RCC 7860 (cell line): Measurements from ENCODE around the gene TCF7L2.
A peak's percentile ranks its signal among the peaks of the same experiment; 100 is the strongest.

Source experiments
- DNase-seq: peaks from one replicate; pipeline ENCODE4 v3.0.0-alpha.2; 2015; ENCODE audit warnings: low spot score
- FAIRE-seq: peaks from 2 replicates; lab custom pipeline; 2012; peaks lifted over from hg19 to GRCh38; lab: Jason Lieb, UNC

The TCF7L2 gene

DNA sequence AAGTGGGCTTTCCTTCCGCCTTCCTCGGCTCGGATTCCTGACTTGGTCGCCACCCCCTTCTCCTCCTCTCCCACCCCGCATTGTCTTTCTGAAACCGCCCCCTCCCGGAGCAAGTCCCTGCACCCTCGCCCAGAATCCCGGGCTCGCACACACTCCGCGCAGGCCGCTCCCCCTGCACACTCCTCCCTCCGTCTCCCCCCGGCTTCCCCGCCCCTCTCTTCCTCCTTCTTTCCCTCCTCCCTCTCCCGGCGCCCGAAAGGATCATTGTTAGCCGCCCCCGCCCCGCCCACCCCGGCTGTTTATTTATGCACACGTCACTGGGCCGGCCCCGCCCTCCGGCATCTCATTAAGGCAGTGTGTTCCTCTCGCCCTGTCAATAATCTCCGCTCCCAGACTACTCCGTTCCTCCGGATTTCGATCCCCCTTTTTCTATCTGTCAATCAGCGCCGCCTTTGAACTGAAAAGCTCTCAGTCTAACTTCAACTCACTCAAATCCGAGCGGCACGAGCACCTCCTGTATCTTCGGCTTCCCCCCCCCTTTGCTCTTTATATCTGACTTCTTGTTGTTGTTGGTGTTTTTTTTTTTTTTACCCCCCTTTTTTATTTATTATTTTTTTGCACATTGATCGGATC, at the start of gene TCF7L2:
Gene TCF7L2 (plus strand): TSS at position 373 of the 633 bp plus-strand sequence. CDS start 510 bp downstream, outside the sequence.
- FAIRE-seq (peak; percentile 34), DNase-seq (peak; percentile 91)

DNA sequence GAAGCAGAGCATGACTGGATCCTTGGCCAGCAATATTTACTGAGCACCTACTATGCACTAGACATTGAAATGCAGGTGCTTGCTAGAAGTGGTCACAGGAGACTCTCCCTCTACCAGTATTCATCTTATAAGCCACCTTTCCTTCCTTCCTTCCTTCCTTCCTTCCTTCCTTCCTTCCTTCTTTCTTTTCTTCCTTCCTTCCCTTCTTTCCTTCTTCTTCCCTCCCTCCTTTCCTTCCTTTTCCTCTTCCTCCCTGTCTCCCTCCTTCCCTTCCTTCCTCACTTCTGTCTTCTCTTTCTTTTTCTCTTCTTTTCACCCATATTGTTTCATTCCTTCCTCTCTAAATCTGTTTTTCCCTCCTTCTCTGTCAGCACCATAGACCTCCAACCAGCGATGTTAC, 47.3 kb upstream of the TCF7L2 start:
- DNase-seq (no peak), FAIRE-seq (no peak)

DNA sequence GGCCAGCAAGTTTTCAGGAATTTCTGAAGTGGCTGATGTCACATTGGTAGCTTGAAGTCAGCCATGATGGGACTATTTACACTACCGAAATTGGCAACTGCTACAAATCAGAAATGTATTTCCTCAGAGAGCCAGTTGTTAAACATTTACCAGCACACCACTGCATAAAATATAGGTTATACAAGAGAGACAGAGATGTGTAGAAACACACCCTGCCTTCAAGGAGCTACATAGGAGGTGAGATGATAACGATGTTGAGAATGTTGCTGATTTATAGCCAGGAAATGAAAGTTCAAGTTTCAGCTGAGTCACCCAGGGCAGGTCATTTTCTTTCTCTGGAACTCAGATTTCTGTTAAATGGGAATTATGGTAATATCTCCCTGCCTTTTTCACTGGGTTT, 46.0 kb upstream of the TCF7L2 start:
- DNase-seq = peak; percentile 94
- peak; percentile 84 for FAIRE-seq

DNA sequence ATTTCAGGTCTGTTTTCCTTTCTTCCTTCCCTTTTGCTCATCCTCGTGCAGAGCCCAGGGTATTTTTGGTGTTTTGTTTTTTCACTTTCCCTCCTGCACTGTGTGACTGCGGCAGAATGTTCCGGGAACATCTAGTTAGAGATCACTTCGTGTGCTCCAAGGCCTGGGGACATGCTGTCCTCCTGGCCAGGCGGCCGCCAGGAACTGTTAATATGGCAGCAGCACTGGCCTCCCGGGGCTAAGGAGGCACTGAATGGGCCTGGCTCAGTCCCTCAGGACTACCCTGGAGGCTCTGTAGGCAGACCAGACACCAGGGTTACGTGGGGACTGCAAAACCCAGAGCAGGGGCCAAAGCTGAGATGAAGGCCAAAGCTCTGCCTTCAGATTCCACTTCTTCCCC, 43.1 kb upstream of the TCF7L2 start:
- FAIRE-seq (no peak), DNase-seq (no peak)

GRCh38 chr10:112907893-112908292, 42.2 kb upstream of the TCF7L2 start:
- DNase-seq (peak; percentile 42), FAIRE-seq (no peak)

DNA sequence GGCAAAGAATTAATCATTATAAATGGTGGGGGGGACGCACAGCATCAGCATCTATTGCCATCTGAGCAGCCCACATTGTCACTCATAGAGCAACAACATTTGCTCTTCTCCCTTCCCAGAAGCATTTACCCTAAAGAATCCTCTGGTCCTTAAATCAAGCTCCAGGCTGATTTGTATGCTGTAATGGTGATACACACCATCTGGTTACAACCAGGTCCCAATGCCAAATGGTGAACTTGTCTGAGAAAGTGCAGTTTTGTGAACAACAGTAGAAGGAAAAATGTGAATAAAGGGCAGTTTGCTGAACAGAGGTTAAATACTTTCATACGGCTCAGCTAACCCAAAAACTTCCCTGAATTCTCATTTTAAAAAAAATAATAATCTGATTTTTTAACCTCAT, 38.8 kb upstream of the TCF7L2 start:
- FAIRE-seq (no peak), DNase-seq (no peak)

- DNase-seq (no peak), FAIRE-seq (no peak)
Measured at GRCh38 chr10:112912410-112912928, 37.6 kb upstream of the TCF7L2 start.

- no peak for DNase-seq
- FAIRE-seq = no peak
Measured at GRCh38 chr10:112913255-112913654, 36.8 kb upstream of the TCF7L2 start.

- FAIRE-seq (no peak), DNase-seq (no peak)
Measured at GRCh38 chr10:112913661-112914287, 36.3 kb upstream of the TCF7L2 start.

DNA sequence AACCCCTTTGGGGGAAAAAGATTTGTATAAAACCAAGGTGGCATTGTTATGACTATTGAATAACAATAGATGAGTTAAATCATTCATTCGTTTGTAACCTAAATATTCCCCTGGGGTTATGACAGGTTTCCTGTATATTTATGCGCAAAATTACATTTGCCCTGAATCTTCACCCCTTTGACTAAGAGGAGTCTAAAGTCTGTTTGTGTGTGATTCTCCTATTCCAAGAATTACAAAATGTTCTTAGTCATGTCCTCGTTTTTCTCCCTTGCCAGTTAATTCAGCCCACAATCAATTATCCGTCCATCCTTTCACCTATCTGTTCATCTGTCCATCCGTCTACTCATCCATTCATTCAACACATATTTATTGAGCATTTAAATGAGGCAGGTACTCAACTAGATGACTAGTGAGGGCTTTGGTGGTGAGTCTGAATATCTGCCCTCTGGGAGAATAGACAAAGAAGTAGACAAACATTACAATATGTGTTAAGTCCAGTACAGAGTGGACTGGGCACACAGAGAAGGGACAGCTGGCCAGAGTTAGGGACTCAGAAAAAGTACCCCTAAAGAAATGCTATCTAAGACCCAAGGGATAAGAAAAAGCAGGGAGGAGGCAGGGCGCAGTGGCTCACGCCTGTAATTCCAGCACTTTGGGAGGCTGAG, 35.6 kb upstream of the TCF7L2 start:
- DNase-seq = no peak

DNA sequence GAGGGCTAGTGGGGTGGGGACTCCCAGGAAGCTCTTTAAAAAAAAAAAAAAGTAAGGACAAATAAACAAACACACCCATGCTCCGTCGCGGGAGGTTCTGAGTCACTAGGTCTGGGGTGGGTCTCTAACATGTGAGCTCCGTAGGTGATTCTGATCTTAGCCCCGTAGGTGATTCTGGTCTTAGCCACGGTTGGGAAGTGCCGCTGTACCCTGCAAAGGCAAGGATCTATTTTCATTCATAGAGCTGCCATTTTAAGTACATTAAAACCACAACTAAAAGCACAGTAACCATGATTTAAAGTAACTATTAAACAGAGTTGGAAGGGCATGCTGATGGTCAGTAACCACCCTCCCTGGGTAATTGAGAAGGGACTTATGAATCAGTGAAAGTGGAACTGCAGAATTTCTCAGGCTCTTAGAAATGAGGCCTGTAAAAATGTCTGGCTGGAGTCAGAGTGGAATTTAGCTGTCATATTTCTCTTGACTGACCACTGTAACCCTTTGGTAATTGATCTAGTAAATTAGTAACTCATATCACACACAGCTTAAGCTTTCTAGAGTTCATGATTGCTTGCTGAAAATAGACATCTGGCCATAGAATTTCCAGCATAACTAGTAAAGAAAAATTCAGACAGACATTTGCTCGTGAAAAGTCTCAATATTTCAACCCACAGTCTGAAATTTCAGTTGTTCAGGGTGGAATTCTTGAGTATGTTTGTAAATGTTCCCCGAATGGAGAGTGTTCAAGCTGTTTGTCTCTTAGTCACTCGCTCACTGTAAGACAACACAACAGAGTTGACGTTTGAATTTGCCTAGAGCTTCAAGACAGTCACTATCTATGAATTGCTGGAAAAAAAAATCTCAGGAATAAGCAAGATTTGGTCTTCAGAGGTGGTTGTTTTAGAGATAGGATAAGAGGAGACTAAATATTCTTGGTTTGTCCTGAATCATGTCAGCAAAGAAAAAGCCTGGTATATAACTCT, 34.2 kb upstream of the TCF7L2 start:
- FAIRE-seq = peak; percentile 98

More for the DNA sequence above, 35.6 kb upstream of the TCF7L2 start:
- no peak for FAIRE-seq

DNA sequence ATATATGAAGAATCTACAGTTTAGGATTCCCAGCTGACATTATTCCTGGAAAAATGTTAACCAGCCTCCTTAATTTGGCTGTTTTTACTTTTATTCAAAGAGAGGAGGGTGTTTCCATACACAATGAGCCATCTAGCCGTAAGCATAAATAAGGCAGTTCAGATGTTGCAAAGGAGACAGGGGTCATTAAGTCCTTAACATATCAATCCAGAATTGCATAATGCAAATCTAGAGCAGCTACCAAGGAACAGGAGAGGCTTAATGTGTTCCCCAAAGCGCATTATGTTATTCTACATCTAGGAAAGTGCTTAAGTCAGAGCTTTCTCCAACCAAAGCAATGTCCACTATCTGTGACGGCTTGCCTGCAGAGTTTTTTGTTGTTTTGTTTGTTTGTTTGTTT, 32.4 kb upstream of the TCF7L2 start:
- DNase-seq (no peak), FAIRE-seq (no peak)

More for the DNA sequence above, 34.2 kb upstream of the TCF7L2 start:
- DNase-seq = peak; percentile 84

DNA sequence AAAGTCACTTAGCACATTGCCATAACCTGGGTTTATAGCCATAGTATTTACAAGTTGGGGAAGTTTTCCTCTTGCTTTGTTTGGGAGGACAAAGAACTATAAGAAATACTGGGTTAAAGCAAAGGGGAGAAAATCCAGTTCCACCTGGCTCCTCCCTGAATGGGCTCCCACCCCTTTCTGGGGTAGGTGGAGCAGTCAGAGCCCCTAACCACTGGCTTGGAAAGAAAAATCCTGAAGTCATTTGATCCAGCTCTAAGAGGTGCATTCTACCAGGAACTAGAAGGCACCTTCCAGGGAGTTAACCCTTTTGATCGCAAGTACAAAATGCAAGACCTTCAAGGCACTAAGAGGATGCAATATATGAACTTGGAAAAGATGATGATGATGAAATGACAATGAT, 31.3 kb upstream of the TCF7L2 start:
- DNase-seq = no peak
- no peak for FAIRE-seq

DNA sequence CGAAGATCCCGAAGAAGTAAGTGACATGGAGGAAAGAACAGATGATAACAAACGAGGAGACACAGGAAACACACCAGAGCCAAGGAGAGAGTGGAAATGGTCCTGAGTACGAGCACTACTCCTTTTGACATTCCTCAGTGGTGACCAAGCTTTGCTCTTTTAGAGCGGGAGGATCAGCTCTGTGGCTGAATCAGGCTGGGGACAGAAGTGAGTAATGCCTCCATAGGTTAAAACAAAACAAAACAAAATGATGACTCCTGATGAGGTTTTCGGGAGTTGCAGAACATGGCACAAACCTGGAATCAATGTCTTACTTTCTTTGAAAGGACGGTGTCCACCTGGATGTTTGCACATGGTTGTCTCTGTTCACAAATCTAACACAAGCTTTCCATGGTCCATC, 30.3 kb upstream of the TCF7L2 start:
- DNase-seq (peak; percentile 93), FAIRE-seq (peak; percentile 95)

GRCh38 chr10:112926906-112927688, 22.9 kb upstream of the TCF7L2 start:
- FAIRE-seq (no peak), DNase-seq (no peak)

GRCh38 chr10:112927980-112928379, 22.1 kb upstream of the TCF7L2 start:
- DNase-seq (no peak), FAIRE-seq (no peak)

DNA sequence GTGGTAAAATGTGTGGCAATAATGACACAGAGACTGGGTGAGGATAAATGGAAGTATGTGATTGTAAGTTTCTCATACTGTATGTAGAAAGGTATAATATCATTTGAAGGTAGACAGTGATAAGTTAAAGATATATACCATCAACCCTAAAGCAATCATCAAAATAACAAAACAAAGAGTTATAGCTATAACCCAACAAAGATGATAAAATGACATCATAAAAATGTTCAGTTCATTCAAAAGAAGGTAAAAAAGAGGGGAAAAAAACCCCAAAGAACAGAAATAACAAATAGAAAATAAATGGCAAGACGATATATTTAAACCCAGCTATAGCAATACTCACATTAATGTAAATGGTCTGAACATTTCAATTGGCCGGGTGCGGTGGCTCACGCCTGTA, 17.4 kb upstream of the TCF7L2 start:
- FAIRE-seq (no peak), DNase-seq (no peak)

GRCh38 chr10:112934193-112934592, 15.9 kb upstream of the TCF7L2 start:
- FAIRE-seq = no peak
- DNase-seq = no peak

- FAIRE-seq (no peak), DNase-seq (no peak)
Measured at GRCh38 chr10:112938808-112939482, 11.1 kb upstream of the TCF7L2 start.
